ENCODE measurements around the gene METTL21C. TPM values are rescaled to one million over a fixed set of nuclear protein-coding genes. Genes with fewer than 3 reads are reported as not detected.

Gene METTL21C
- total RNA-seq, 1 donor, result not detected

- Histone ChIP-seq H3K27me3 (ENCODE audit: insufficient read depth, low read length) (no peaks in the 10 kb centered on the region), H3K4me3 (ENCODE audit: insufficient read depth, low read length) (no peak overlapping the region), H3K9me3 (ENCODE audit: low read depth, low read length) (no peaks in the 10 kb centered on the region), H3K36me3 (ENCODE audit: insufficient read depth, low read length) (no peaks in the 10 kb centered on the region), H2AFZ (ENCODE audit: low read length) (no peak overlapping the region), H3K27ac (ENCODE audit: low read depth, low read length) (no peak overlapping the region), H4K20me1 (ENCODE audit: insufficient read depth, low read length) (no peaks in the 10 kb centered on the region), H3K4me1 (ENCODE audit: insufficient read depth, low read length) (peaks cover 37% of the 10 kb centered on the region), H3K79me2 (ENCODE audit: insufficient read depth, low read length) (no peaks in the 10 kb centered on the region), H3K4me2 (ENCODE audit: insufficient read depth, low read length) (peak overlapping the region; percentile 26)
- TF ChIP-seq CTCF (IDR thresholded peaks at IDR 0.05; ENCODE audit: extremely low read depth, low read depth, low read length), result no peak
- peak; percentile 8 for DNase-seq (ENCODE audit: insufficient read length, low spot score, missing footprints)
Measured at GRCh38 chr13:102708211-102708610, 13.4 kb upstream of the METTL21C start.

- peak overlapping the region; percentile 26 for H3K4me2 ChIP-seq (ENCODE audit: insufficient read depth, low read length)
- H3K79me2 ChIP-seq (ENCODE audit: insufficient read depth, low read length), result no peaks in the 10 kb centered on the region
- peak; percentile 85 for DNase-seq (ENCODE audit: insufficient read length, low spot score, missing footprints)
- no peaks in the 10 kb centered on the region for H3K27me3 ChIP-seq (ENCODE audit: insufficient read depth, low read length)
- H4K20me1 ChIP-seq (ENCODE audit: insufficient read depth, low read length), result no peaks in the 10 kb centered on the region
- H3K27ac ChIP-seq (ENCODE audit: low read depth, low read length), result no peak overlapping the region
- no peaks in the 10 kb centered on the region for H3K36me3 ChIP-seq (ENCODE audit: insufficient read depth, low read length)
- no peak overlapping the region for H2AFZ ChIP-seq (ENCODE audit: low read length)
- no peaks in the 10 kb centered on the region for H3K9me3 ChIP-seq (ENCODE audit: low read depth, low read length)
- H3K4me3 ChIP-seq (ENCODE audit: insufficient read depth, low read length), result no peak overlapping the region
- TF ChIP-seq CTCF (IDR thresholded peaks at IDR 0.05; ENCODE audit: extremely low read depth, low read depth, low read length), result no peak
- peaks cover 39% of the 10 kb centered on the region for H3K4me1 ChIP-seq (ENCODE audit: insufficient read depth, low read length)
Measured at GRCh38 chr13:102707467-102707866, 12.6 kb upstream of the METTL21C start.

GRCh38 chr13:102704238-102705058 lies 9.6 kb upstream of the METTL21C start:
- TF ChIP-seq CTCF (IDR thresholded peaks at IDR 0.05; ENCODE audit: extremely low read depth, low read depth, low read length), result no peak
- H3K27me3 ChIP-seq (ENCODE audit: insufficient read depth, low read length), result no peaks in the 10 kb centered on the region
- DNase-seq (ENCODE audit: insufficient read length, low spot score, missing footprints), result no peak
- no peaks in the 10 kb centered on the region for H3K79me2 ChIP-seq (ENCODE audit: insufficient read depth, low read length)
- H3K27ac ChIP-seq (ENCODE audit: low read depth, low read length), result no peak overlapping the region
- no peaks in the 10 kb centered on the region for H3K9me3 ChIP-seq (ENCODE audit: low read depth, low read length)
- H4K20me1 ChIP-seq (ENCODE audit: insufficient read depth, low read length), result no peaks in the 10 kb centered on the region
- H3K4me1 ChIP-seq (ENCODE audit: insufficient read depth, low read length), result peaks cover 46% of the 10 kb centered on the region
- H3K4me3 ChIP-seq (ENCODE audit: insufficient read depth, low read length), result no peak overlapping the region
- no peak overlapping the region for H2AFZ ChIP-seq (ENCODE audit: low read length)
- peak overlapping the region; percentile 25 for H3K4me2 ChIP-seq (ENCODE audit: insufficient read depth, low read length)
- no peaks in the 10 kb centered on the region for H3K36me3 ChIP-seq (ENCODE audit: insufficient read depth, low read length)

GRCh38 chr13:102703726-102704035 lies 8.8 kb upstream of the METTL21C start:
- no peak for TF ChIP-seq CTCF (IDR thresholded peaks at IDR 0.05; ENCODE audit: extremely low read depth, low read depth, low read length)
- DNase-seq (ENCODE audit: insufficient read length, low spot score, missing footprints), result no peak
- Histone ChIP-seq H3K27me3 (ENCODE audit: insufficient read depth, low read length) (no peaks in the 10 kb centered on the region), H3K4me3 (ENCODE audit: insufficient read depth, low read length) (no peak overlapping the region), H3K36me3 (ENCODE audit: insufficient read depth, low read length) (no peaks in the 10 kb centered on the region), H3K79me2 (ENCODE audit: insufficient read depth, low read length) (no peaks in the 10 kb centered on the region), H3K4me1 (ENCODE audit: insufficient read depth, low read length) (peaks cover 46% of the 10 kb centered on the region), H4K20me1 (ENCODE audit: insufficient read depth, low read length) (no peaks in the 10 kb centered on the region), H3K4me2 (ENCODE audit: insufficient read depth, low read length) (peak overlapping the region; percentile 60), H3K9me3 (ENCODE audit: low read depth, low read length) (no peaks in the 10 kb centered on the region), H3K27ac (ENCODE audit: low read depth, low read length) (peak overlapping the region; percentile 34), H2AFZ (ENCODE audit: low read length) (peak overlapping the region; percentile 85)
